B cell (primary cell): ENCODE measurements around the gene MEF2C. TPM values are rescaled to one million over a fixed set of nuclear protein-coding genes. Genes with fewer than 3 reads are reported as not detected.
A peak's percentile ranks its signal among the peaks of the same experiment; 100 is the strongest.

Experiments used
- ATAC-seq: fragments of 200-7000 bp; cut with Tn5 transposase; one replicate; pipeline ENCODE4 v1.10.0; 2021; ENCODE audit warnings: low read depth, mild to moderate bottlenecking, moderate number of reproducible peaks, moderate library complexity
- CTCF ChIA-PET: fragments of 350-600 bp; sonication (Branson Sonifier 250); formaldehyde crosslinking; loops from one replicate; lab custom pipeline; 2021; ENCODE audit warnings: antibody characterized with exemption, inconsistent platforms; lab: Charles Lee
- POLR2A ChIA-PET: fragments of 350-600 bp; sonication (Branson Sonifier 250); formaldehyde crosslinking; loops from one replicate; lab custom pipeline; 2021; ENCODE audit warnings: antibody characterized with exemption; lab: Charles Lee
- DNase-seq: peaks from one replicate; pipeline ENCODE4 v3.0.0; 2013
- H2AFZ ChIP-seq: 2 replicates; pipeline ENCODE4 v1.6.1; 2012; ENCODE audit warnings: mild to moderate bottlenecking, low read depth, low read length; ENCODE audit not compliant: insufficient read depth, poor library complexity, severe bottlenecking
- H3K27ac ChIP-seq, 2 donors: 1 replicate in 1 of 2; 2 replicates in 1 of 2; pipeline ENCODE4 v1.5.1; 2012 to 2013; ENCODE audit warnings: low read length in 2 of 2, mild to moderate bottlenecking in 2 of 2, moderate library complexity in 1 of 2
- H3K27me3 ChIP-seq, 4 experiments: fragments of 200-600 bp in 1 of 4; sonication (generic) in 1 of 4; replicated peaks in 1 of 4; 1 replicate in 2 of 4; 2 replicates in 2 of 4; pipeline versions ENCODE4 v1.6.1 to v1.7.0; 2013 to 2016; ENCODE audit warnings: low read length in 3 of 4, mild to moderate bottlenecking in 2 of 4, mixed read lengths in 1 of 4, moderate library complexity in 1 of 4; ENCODE audit not compliant: insufficient read depth in 4 of 4, control insufficient read depth in 3 of 4; ENCODE audit errors: control extremely low read depth in 1 of 4
- H3K36me3 ChIP-seq, 2 experiments: replicated peaks in 1 of 2; 1 replicate in 1 of 2; 2 replicates in 1 of 2; pipeline versions ENCODE4 v1.6.1 to v1.7.1; 2013; ENCODE audit warnings: low read length in 1 of 2; ENCODE audit not compliant: insufficient read depth in 2 of 2, control insufficient read depth in 1 of 2; ENCODE audit errors: control extremely low read depth in 1 of 2, extremely low read depth in 1 of 2
- H3K4me1 ChIP-seq, 2 donors: fragments of 200-600 bp in 1 of 2; sonication (generic) in 1 of 2; 1 replicate in 1 of 2; 2 replicates in 1 of 2; pipeline versions ENCODE4 v1.5.1 to v1.6.1; 2013 to 2017; ENCODE audit warnings: low read length in 2 of 2; ENCODE audit not compliant: control insufficient read depth in 2 of 2, insufficient read depth in 2 of 2
- H3K4me2 ChIP-seq: replicated peaks from 2 replicates; pipeline ENCODE3; 2012; ENCODE audit warnings: mild to moderate bottlenecking, low read depth, low read length; ENCODE audit not compliant: poor library complexity, severe bottlenecking
- H3K4me3 ChIP-seq, 5 experiments: fragments of 200-600 bp in 1 of 5; sonication (generic) in 1 of 5; 1 replicate in 3 of 5; 2 replicates in 2 of 5; pipeline versions ENCODE4 v1.5.1 to v1.7.0; 2011 to 2016; ENCODE audit warnings: low read length in 4 of 5, mild to moderate bottlenecking in 4 of 5, low read depth in 2 of 5, control low read depth in 1 of 5, moderate library complexity in 1 of 5; ENCODE audit not compliant: insufficient read depth in 1 of 5; ENCODE audit errors: control extremely low read depth in 1 of 5, extremely low read depth in 1 of 5
- H3K79me2 ChIP-seq: fragments of 200-600 bp; sonication (generic); one replicate; pipeline ENCODE4 v1.6.0; 2016; ENCODE audit warnings: low read length; ENCODE audit not compliant: control insufficient read depth, insufficient read depth
- H3K9ac ChIP-seq: fragments of 200-600 bp; sonication (generic); 2 replicates; pipeline ENCODE4 v1.6.1; 2017; ENCODE audit warnings: mild to moderate bottlenecking, low read length, moderate library complexity
- H3K9me3 ChIP-seq, 3 donors: one replicate each; pipeline versions ENCODE4 v1.6.1 to v1.7.1; 2013; ENCODE audit warnings: low read length in 2 of 3; ENCODE audit not compliant: control insufficient read depth in 2 of 3, insufficient read depth in 1 of 3; ENCODE audit errors: control extremely low read depth in 1 of 3
- H4K20me1 ChIP-seq: 2 replicates; pipeline ENCODE4 v1.6.0; 2012; ENCODE audit warnings: mild to moderate bottlenecking, low read length; ENCODE audit not compliant: insufficient read depth, control insufficient read depth, poor library complexity, severe bottlenecking
- H3K27ac Mint-ChIP-seq: one replicate; pipeline ENCODE4 v1.8.0; 2021; ENCODE audit warnings: mixed read lengths
- H3K27me3 Mint-ChIP-seq: one replicate; pipeline ENCODE4 v1.8.0; 2021; ENCODE audit warnings: mixed read lengths
- H3K4me1 Mint-ChIP-seq: one replicate; pipeline ENCODE4 v1.8.0; 2021; ENCODE audit warnings: mixed read lengths
- H3K4me3 Mint-ChIP-seq: one replicate; pipeline ENCODE4 v1.8.0; 2021; ENCODE audit warnings: mixed read lengths
- H3K9me3 Mint-ChIP-seq: one replicate; pipeline ENCODE4 v1.8.0; 2022; ENCODE audit warnings: mixed read lengths; ENCODE audit not compliant: insufficient read depth
- CTCF ChIP-seq: fragments of 200-600 bp; IDR thresholded peaks from one replicate; pipeline ENCODE4 v1.8.0; 2022; ENCODE audit warnings: antibody characterized with exemption, mild to moderate bottlenecking
- EZH2 ChIP-seq: IDR thresholded peaks from 2 replicates; pipeline ENCODE4 v1.6.1; 2012; ENCODE audit warnings: borderline replicate concordance, low read depth, mild to moderate bottlenecking, moderate library complexity, low read length; ENCODE audit not compliant: insufficient read depth, poor library complexity, severe bottlenecking
- WGBS: methylation state at CpG from one replicate; pipeline ENCODE4 v1.1.5; 2013; ENCODE audit warnings: missing lambda C conversion rate; ENCODE audit not compliant: insufficient coverage; 5-methylcytosine and 5-hydroxymethylcytosine counted together
- intact Hi-C: fragments of 100-400 bp; cut with micrococcal nuclease; formaldehyde crosslinking; loops from one replicate; pipeline ENCODE4 v1.10.0; 2022
- polyA plus RNA-seq: library from polyadenylated mRNA; depleted of rRNA; stranded (reverse); fragments of >200 nt; gene quantifications from 2 replicates; pipeline ENCODE4 v1.2.3, GENCODE V29; 2012
- total RNA-seq, 2 donors: library from RNA; stranded (reverse); fragments of 120-200 nt in 1 of 2; gene quantifications; 1 replicate in 1 of 2; 2 replicates in 1 of 2; pipeline versions ENCODE4 v1.2.3 to v1.2.4, GENCODE V29; 2013 to 2022

MEF2C gene
- total and polyA plus RNA-seq, 2 donors (not counting 1 experiment from before 2014, with no cell fraction given): 97.4 to 354 TPM

- Histone ChIP-seq H3K36me3 (peaks cover 4% of the 10 kb centered on the region in 2 experiments), H3K9ac (no peak overlapping the region), H3K4me3 (no peak overlapping the region), H3K9me3 (no peaks in the 10 kb centered on the region), H3K4me1 (peaks cover 72 to 86% of the 10 kb centered on the region in 2 donors), H3K27ac (peak overlapping the region; percentile 45 to 94), H2AFZ (no peak overlapping the region), H3K27me3 (no peaks in the 10 kb centered on the region), H4K20me1 (no peaks in the 10 kb centered on the region), H3K4me2 (peak overlapping the region; percentile 71), H3K79me2 (peaks cover 75% of the 10 kb centered on the region)
- peak overlapping the region; percentile 52 for H3K4me3 Mint-ChIP-seq
- no peak for DNase-seq
- intact Hi-C loops: loop anchor here (5.0 kb wide), 1 partner anchor 440 kb away; no protein-coding TSS in a partner anchor
- ATAC-seq: no peak
- H3K4me1 Mint-ChIP-seq: peaks cover 81% of the 10 kb centered on the region
- no peaks in the 10 kb centered on the region for H3K27me3 Mint-ChIP-seq
- peak overlapping the region; percentile 89 for H3K27ac Mint-ChIP-seq
- TF ChIP-seq CTCF: no peak
- no peak for TF ChIP-seq EZH2
- no peaks in the 10 kb centered on the region for H3K9me3 Mint-ChIP-seq
- ChIA-PET CTCF (interaction anchor here (0.6 to 4.4 kb wide), 3 partner anchors 12 to 103 kb away, joined by 11 to 18 read pairs (median 13); no protein-coding TSS in a partner anchor), POLR2A (interaction anchor here (1.1 kb wide), 1 partner anchor 95 kb away, joined by 3 read pairs; no protein-coding TSS in a partner anchor)
- WGBS: no CpG with 5 or more reads among the region's 1 CpG
Observed at GRCh38 chr5:88831816-88832215, 51.2 kb downstream of the MEF2C start.

- CTCF ChIA-PET: interaction anchor here (0.6 to 4.4 kb wide), 7 partner anchors 11 to 102 kb away, joined by 3 to 20 read pairs (median 4); no protein-coding TSS in a partner anchor
- H3K36me3 ChIP-seq: peaks cover 0 to 4% of the 10 kb centered on the region in 2 experiments
- peak overlapping the region in 1 of 5 experiments; percentile 43 for H3K4me3 ChIP-seq
- Mint-ChIP-seq H3K4me3 (peak overlapping the region; percentile 86), H3K27me3 (no peaks in the 10 kb centered on the region), H3K27ac (peak overlapping the region; percentile 96), H3K4me1 (peaks cover 84% of the 10 kb centered on the region), H3K9me3 (no peaks in the 10 kb centered on the region)
- H3K27ac ChIP-seq: peak overlapping the region; percentile 92 to 94
- POLR2A ChIA-PET: interaction anchor here (1.1 to 1.8 kb wide), 2 partner anchors 11 to 1356 kb away, joined by 4 to 6 read pairs; no protein-coding TSS in a partner anchor
- peaks cover 69% of the 10 kb centered on the region for H3K79me2 ChIP-seq
- no peaks in the 10 kb centered on the region for H3K9me3 ChIP-seq
- ATAC-seq (no peak), DNase-seq (no peak)
- H4K20me1 ChIP-seq: no peaks in the 10 kb centered on the region
- intact Hi-C loops: loop anchor here (5.0 kb wide), 1 partner anchor 442 kb away; no protein-coding TSS in a partner anchor
- peak overlapping the region; percentile 50 for H3K9ac ChIP-seq
- peak overlapping the region; percentile 3 for H2AFZ ChIP-seq
- TF ChIP-seq CTCF (no peak), EZH2 (no peak)
- H3K4me2 ChIP-seq: peak overlapping the region; percentile 71
- peaks cover 75 to 90% of the 10 kb centered on the region in 2 donors for H3K4me1 ChIP-seq
- H3K27me3 ChIP-seq: no peaks in the 10 kb centered on the region
Observed at GRCh38 chr5:88830567-88830966, 52.4 kb downstream of the MEF2C start.
